Activated T-helper 9 cell treated with anti-CD3 and anti-CD28 coated beads, Interleukin-2, amount 50 U/mL, for 16 hours (primary cell): ENCODE results near the gene ELP4.

Experiments used
- DNase-seq: peaks from one replicate; pipeline ENCODE4 v3.0.0-alpha.2; 2020; ENCODE audit warnings: low read depth

The ELP4 gene

GRCh38 chr11:31824879-31825837, 315.6 kb downstream of the ELP4 start:
- no peak for DNase-seq

GRCh38 chr11:31825838-31826484, 316.4 kb downstream of the ELP4 start:
- DNase-seq = no peak

GRCh38 chr11:31826536-31827438, 317.2 kb downstream of the ELP4 start:
- DNase-seq = no peak

GRCh38 chr11:31827455-31828206, 318.1 kb downstream of the ELP4 start:
- no peak for DNase-seq

GRCh38 chr11:31828217-31828616, 318.6 kb downstream of the ELP4 start:
- no peak for DNase-seq

GRCh38 chr11:31830406-31830805, 320.8 kb downstream of the ELP4 start:
- no peak for DNase-seq

GRCh38 chr11:31834237-31834636, 324.7 kb downstream of the ELP4 start:
- DNase-seq = no peak
